KG1 (cell line): ENCODE data around the gene ZSCAN9.

Experiments used
- DNase-seq: peaks from one replicate; lab custom pipeline; 2025; lab: John Stamatoyannopoulos, UW

ZSCAN9 gene

DNA sequence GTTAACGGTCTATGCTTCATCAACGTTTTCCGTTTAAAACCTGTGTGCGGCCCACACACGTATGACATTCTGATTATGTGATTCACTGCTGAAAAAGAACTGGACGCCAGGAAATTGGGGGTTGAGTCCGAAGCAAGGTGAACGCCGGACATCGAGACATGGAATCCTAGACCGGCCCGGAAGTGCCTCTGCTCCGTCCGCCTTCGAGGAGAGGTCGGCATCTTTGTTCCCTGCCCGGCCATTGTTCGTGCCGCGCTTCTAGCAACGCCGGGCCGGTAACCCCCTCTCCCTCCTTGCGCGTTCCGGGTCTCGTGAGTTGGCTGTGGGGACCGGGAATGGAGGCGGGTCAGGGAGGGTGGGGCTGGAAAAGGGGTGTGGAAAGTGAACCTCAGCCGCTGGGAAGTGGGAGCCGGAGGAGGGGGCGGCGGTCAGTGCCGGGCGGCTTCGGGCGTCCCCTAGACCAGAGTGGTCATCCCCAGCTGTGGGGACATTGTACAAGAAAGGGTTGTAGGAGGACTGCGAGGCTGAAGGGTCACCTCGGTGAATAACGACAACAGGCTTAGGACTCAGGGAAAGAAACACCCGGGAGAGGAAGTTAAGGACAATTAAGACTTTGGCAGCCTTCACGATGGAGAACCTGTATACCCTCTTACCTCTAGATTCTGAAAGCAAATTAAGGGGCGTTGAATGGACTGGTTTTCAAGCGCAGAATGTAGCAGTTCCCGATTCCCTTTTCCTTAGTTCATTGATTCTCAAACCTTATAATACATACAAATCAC is at the start of gene ZSCAN9:
Gene ZSCAN9 (plus strand): TSS at position 220 of the 779 bp plus-strand sequence. CDS start 1,810 bp downstream, outside the sequence.
- peak; percentile 46 for DNase-seq

GRCh38 chr6:28176373-28176772 is 48.7 kb upstream of the ZSCAN9 start:
- no peak for DNase-seq

DNA sequence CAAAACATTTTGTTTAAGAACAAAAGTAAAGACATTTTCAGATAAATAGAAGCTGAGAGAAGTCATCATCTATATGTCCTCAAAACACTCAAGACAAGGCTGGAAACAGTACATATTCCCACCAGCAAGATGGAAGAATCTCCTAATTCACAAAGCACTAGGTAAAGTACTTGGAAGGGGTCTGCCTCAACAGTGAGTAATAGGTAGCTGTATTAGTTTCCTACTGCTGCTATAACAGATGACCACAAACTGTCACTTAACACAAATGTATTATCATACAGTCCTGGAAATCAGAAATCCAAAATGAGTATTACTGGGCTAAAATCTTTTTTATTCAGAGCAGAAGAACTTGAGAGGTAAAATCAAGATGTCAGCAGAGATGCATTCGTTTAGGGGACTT is 42.8 kb upstream of the ZSCAN9 start:
- DNase-seq: no peak

DNA sequence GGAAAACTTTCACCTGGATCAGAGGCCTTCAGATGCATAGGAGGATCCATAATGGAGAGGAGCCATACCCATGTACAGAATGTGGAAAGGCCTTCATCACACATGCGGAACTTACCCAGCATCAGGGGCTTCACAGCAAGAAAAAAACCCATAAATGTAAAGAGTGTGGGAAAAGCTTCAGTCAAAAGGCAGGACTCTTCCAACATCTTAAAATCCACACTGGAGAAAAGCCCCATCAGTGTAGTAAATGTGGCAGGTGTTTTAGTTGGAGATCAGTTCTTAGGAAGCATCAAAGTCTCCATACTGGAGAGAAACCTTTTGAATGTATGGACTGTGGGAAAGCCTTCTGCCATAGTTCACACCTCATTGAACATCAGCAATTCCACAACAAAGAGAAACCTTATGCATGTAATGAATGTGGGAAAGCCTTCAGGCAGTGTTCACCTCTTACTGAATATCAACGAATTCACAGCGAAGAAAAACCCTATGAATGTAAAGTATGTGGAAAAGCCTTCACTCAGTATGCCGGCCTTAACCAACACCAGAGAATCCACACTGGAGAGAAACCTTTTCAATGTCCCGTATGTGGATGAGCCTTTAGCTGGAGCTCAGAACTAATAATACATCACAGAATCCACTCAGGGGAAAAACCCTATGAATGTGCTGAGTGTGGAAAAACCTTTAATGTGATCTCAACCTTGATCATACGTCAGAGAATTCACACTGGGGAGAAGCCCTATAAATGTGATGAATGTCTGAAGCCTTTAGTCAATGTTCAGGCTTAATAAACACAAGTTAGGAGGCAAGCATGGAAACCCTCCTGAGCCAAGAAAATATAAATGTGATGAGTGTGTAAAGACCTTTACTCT is 36.7 kb upstream of the ZSCAN9 start:
- no peak for DNase-seq

- DNase-seq: no peak
These were observed 25.1 kb upstream of the ZSCAN9 start for GRCh38 chr6:28200020-28200419.

- no peak for DNase-seq
These were observed 21.9 kb upstream of the ZSCAN9 start for GRCh38 chr6:28203201-28203600.

DNA sequence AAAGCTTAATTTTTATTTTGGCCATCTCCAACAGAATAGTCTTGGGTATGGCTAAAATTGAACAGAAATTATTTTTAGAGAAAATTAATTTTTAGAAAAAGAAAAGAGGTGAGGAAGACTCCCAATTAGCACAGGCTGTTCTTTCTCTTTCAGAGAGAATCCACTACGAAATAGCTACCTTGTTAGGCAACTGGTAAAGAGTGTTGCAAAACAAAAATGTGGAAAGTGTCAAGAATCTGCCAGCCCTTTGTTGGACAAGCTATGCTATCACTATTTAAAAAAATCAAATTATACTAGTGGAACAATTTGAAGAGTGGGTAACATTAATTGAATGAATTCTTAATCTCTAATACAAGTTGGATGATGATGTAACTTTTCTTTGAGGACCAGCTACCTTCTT is 19.2 kb upstream of the ZSCAN9 start:
- DNase-seq: no peak

DNA sequence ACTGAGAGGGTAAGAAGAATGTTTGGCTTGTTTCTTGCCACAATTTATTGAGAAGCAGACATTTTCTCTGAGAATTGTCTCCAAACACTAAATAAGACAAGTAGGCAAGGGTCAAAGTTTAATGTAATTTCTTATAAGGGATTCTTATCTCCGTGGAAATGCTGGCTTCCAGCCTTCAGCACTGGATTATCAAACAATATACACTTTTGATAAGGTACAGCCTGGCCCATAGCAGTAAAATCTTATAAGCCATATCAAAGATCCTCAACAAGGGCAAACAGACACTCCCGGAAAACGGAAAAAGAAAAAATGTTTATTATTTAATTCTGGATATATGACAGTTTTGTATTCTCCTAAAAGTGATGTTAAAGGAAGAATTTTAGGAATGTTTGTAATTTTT is 18.5 kb upstream of the ZSCAN9 start:
- no peak for DNase-seq

DNA sequence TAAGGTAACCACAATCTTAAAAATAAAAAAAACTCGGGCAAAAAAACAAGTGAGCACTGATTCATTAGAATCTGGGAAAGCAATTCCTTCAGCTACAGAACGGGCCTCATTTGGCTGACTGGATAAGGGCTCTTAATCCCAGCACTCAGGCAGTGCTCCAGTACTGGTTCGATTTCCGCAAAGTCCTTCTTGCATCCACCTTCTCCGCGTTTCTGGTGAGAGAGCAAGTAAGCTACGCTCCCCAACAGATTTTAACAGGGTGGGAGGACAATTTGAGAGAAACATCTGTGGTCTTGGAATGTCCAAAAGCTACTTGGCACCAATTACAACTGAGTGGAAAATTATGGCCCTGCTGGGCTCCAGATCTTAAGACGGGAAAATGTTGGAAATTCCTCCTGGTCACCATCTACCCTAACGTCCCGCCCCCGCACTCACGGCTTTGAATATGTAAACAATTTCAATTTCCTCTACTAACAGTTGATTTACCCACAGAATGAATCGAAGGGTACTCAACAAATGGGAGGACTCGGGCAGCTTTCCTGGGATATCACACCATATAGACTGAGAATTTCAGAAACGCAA is 18.1 kb upstream of the ZSCAN9 start:
- DNase-seq: no peak

GRCh38 chr6:28207510-28208110 is 17.5 kb upstream of the ZSCAN9 start:
- no peak for DNase-seq

DNA sequence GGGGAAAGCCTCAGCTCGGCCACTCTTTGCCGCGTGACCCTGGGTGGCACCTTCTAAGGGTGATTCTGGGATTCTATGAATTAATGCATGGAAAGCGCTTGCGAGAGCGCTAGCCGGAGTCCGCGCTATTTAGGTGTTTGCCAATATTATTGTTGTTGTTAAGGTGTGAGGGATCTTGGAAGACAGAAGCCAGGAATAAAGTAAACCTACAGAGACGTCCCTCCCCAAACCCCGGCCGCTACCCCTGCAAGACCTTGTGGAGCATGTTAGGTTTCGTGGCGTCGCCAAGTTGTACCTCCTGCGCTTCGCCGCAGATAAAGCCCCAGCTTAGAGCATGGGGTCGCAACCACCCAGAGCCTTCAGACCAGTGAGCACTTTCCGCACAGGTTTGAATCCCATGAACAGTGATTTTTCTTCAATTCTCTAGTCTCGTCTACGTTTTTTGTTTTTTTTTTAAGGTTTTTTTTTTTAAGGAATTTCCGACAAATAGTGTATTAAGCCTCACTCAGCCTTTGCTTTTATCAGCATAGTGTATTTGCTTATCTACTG is 16.9 kb upstream of the ZSCAN9 start:
- DNase-seq: no peak

DNA sequence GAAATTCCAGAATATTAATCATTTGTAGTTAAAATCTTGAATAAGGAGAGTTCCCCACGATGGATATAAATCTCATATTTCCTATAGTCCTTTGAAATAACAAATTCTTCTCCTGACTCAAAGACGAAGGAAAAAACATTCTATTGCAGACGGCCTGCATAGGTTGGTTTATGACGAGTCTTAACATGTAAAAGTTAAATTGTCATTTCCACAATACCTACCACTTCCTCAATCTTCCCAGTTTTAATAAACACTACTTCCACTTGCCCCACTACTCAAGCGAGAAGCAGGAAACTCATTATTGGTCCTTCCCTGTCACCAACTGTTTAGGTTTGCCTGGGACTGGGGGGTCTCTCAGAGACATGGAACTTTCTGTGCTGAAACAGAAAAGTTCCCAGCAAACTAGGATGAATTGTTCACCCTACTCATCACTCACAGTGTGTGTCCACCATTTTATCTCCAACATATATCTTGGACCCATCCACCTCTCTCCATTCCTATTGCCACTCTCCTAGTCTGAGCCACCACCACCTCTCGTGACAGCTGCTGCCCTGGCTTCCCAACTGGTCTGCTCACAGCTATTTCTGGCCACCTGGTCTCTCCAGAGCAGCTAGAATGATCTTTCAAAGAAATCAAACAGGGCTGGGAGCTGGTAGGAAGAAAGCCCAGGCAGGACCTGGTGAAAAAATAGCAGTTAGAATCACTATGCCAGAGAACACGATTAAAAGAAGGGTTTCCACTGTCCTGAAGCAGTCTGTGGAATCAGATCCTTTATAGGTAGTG is 15.1 kb upstream of the ZSCAN9 start:
- no peak for DNase-seq

DNA sequence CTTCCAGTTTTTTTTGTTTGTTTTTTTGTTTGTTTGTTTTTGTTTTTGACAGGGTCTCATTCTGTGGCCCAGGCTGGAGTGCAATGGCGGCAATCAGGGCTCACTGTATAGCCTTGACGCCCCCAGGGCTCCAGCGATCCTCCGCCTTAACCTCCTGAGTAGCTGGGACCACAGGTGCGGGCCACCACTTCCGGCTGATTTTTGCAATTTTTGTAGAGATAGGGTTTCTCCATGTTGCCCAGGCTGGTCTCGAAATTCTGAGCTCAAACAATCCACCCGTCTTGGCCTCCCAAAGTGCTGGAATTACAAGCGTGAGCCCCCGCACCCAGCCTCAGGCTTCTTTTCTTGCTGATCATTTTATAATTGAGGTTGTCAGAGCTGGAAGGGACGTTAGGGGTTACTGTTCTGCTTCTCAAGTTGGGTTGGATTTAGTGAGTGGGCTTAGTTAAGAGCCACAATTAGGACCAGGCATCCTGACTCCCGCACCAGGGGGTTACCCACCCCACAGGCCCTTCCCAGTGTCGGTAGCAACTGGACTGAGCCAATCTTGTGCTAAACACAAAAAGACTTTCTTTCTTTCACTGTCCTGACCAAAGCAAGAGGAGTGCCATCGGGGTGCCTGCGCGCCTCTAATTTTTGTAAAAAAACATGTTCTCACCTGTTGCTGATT is 13.1 kb upstream of the ZSCAN9 start:
- DNase-seq: no peak

- peak; percentile 55 for DNase-seq
These were observed 12.4 kb upstream of the ZSCAN9 start for GRCh38 chr6:28212510-28213212.

DNA sequence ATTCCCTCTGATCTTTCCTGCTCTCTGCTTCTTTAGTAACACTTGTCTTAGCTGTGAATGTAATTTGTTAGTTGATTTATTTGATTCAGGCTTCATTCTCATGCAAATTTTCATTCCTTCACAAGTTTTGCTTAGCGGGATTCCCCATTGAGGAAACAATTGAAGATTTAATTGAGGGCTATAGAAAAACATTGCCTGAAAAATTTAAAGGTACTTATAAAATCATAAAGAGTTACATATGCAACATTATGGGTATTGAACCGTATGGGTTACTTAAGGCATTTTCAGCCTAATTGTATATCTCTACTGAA is 11.9 kb upstream of the ZSCAN9 start:
- no peak for DNase-seq

GRCh38 chr6:28215425-28215824 is 9.7 kb upstream of the ZSCAN9 start:
- no peak for DNase-seq

- no peak for DNase-seq
These were observed 7.2 kb upstream of the ZSCAN9 start for GRCh38 chr6:28217890-28218289.

- DNase-seq: no peak
These were observed 6.5 kb upstream of the ZSCAN9 start for GRCh38 chr6:28218312-28219248.
